Suprapubic skin (tissue), 4 donors: Measurements from ENCODE around the gene PDE11A.

Source experiments
- CTCF ChIP-seq, 2 donors: fragments of 200-600 bp in 1 of 2; fragments of 450-650 bp in 1 of 2; sonication (generic) in 1 of 2; IDR thresholded peaks; one replicate each; pipeline ENCODE4 v1.5.1; 2016 to 2019; ENCODE audit warnings: antibody characterized with exemption in 2 of 2, mild to moderate bottlenecking in 1 of 2, moderate library complexity in 1 of 2
- EP300 ChIP-seq: sonication (generic); formaldehyde crosslinking; IDR thresholded peaks from one replicate; pipeline ENCODE4 v1.6.1; 2017; ENCODE audit warnings: antibody characterized with exemption
- POLR2A ChIP-seq, 2 donors: fragments of 450-650 bp; IDR thresholded peaks; one replicate each; pipeline ENCODE4 v1.6.1; 2017; ENCODE audit warnings: antibody characterized with exemption in 2 of 2, mild to moderate bottlenecking in 2 of 2, moderate library complexity in 2 of 2
- POLR2AphosphoS5 ChIP-seq, 3 donors: sonication (generic); formaldehyde crosslinking; IDR thresholded peaks; one replicate each; pipeline ENCODE4 v1.6.1; 2017; ENCODE audit warnings: antibody characterized with exemption in 3 of 3

- TF ChIP-seq POLR2AphosphoS5 (IDR thresholded peaks at IDR 0.05): no peak
- TF ChIP-seq CTCF (IDR thresholded peaks at IDR 0.05): no peak
- no peak for TF ChIP-seq POLR2A (IDR thresholded peaks at IDR 0.05)
- no peak for TF ChIP-seq EP300
These were observed 344.2 kb downstream of the PDE11A start for GRCh38 chr2:177728399-177728765.
